Thyroid gland (tissue), 4 donors: ENCODE measurements around the gene EEFSEC. TPM values are rescaled to one million over a fixed set of nuclear protein-coding genes. Genes with fewer than 3 reads are reported as not detected.

ENCODE experiments used
- DNase-seq, 2 donors: peaks; one replicate each; pipeline ENCODE4 v3.0.0-alpha.2; 2019
- H3K27ac ChIP-seq, 3 donors: fragments of 200-600 bp; sonication (generic); 1 replicate in 2 of 3; 2 replicates in 1 of 3; pipeline ENCODE4 v1.5.1; 2016 to 2019; ENCODE audit warnings: mild to moderate bottlenecking in 1 of 3, moderate library complexity in 1 of 3
- H3K27me3 ChIP-seq: fragments of 200-600 bp; sonication (generic); one replicate; pipeline ENCODE4 v1.5.1; 2019
- H3K36me3 ChIP-seq, 2 donors: fragments of 200-600 bp; sonication (generic); one replicate each; pipeline ENCODE4 v1.5.1; 2016 to 2019
- H3K4me1 ChIP-seq, 2 donors: fragments of 200-600 bp; sonication (generic); one replicate each; pipeline ENCODE4 v1.5.1; 2017 to 2019
- H3K4me3 ChIP-seq, 3 donors: fragments of 200-600 bp; sonication (generic); replicated peaks in 1 of 3; 1 replicate in 2 of 3; 2 replicates in 1 of 3; pipeline ENCODE4 v1.5.1; 2016; ENCODE audit warnings: mild to moderate bottlenecking in 1 of 3
- H3K9me3 ChIP-seq: fragments of 200-600 bp; sonication (generic); one replicate; pipeline ENCODE4 v1.5.1; 2017
- POLR2A ChIP-seq, 2 donors: fragments of 450-650 bp; IDR thresholded peaks; one replicate each; pipeline ENCODE4 v1.6.1; 2017; ENCODE audit warnings: antibody characterized with exemption in 2 of 2, mild to moderate bottlenecking in 2 of 2, moderate library complexity in 1 of 2
- WGBS, 2 donors: methylation state at CpG; one replicate each; pipeline ENCODE4 v1.1.5; 2017; 5-methylcytosine and 5-hydroxymethylcytosine counted together
- intact Hi-C: fragments of 100-400 bp; cut with DNase I; formaldehyde crosslinking; loops from one replicate; pipeline ENCODE4 v1.15.1; 2023
- total RNA-seq, 4 donors: library from RNA; depleted of rRNA; stranded (reverse); fragments of >200 nt; gene quantifications; one replicate each; pipeline ENCODE4 v1.2.3, GENCODE V29; 2016
- TF ChIP-seq, protein P1 (sequence below), 6 experiments: fragments of 200-600 bp in 3 of 6; fragments of 450-650 bp in 3 of 6; sonication (generic) in 3 of 6; IDR thresholded peaks; one replicate each; pipeline ENCODE4 v1.5.1; 2016 to 2019; ENCODE audit warnings: antibody characterized with exemption in 6 of 6, mild to moderate bottlenecking in 2 of 6, inconsistent platforms in 1 of 6, moderate library complexity in 1 of 6

The EEFSEC gene
- total RNA-seq, 4 donors from 2014 or later: 13.3 to 26.6 (median 21.7) TPM

DNA sequence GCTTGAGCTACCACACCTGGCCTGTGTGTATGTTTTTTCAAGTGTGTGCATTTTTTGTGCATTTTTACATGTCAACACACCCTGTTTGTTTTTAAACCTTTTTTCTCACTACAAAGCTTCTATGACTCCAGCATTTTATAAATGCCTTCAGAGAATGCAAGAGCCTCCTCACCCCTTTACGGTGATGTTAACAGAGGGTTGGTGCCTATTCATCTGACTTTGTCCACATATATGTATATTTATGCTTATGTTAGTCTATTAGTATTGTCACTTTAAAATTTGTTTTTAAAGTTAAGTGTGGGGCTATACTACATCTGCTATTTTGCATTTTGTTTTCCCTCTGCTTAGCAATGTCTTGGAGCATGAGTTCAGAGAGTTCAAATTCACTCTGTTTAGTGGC lies 45.8 kb downstream of the EEFSEC start:
- TF ChIP-seq, protein P1, sequence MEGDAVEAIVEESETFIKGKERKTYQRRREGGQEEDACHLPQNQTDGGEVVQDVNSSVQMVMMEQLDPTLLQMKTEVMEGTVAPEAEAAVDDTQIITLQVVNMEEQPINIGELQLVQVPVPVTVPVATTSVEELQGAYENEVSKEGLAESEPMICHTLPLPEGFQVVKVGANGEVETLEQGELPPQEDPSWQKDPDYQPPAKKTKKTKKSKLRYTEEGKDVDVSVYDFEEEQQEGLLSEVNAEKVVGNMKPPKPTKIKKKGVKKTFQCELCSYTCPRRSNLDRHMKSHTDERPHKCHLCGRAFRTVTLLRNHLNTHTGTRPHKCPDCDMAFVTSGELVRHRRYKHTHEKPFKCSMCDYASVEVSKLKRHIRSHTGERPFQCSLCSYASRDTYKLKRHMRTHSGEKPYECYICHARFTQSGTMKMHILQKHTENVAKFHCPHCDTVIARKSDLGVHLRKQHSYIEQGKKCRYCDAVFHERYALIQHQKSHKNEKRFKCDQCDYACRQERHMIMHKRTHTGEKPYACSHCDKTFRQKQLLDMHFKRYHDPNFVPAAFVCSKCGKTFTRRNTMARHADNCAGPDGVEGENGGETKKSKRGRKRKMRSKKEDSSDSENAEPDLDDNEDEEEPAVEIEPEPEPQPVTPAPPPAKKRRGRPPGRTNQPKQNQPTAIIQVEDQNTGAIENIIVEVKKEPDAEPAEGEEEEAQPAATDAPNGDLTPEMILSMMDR (IDR thresholded peaks at IDR 0.05): no peak
- no peak for TF ChIP-seq POLR2A (IDR thresholded peaks at IDR 0.05)
- H3K9me3 ChIP-seq: no peaks in the 10 kb centered on the region
- H3K36me3 ChIP-seq: no peaks in the 10 kb centered on the region
- no peak for DNase-seq
- H3K27ac ChIP-seq: no peak overlapping the region
- no peak overlapping the region for H3K4me3 ChIP-seq
- H3K4me1 ChIP-seq: no peaks in the 10 kb centered on the region
- WGBS, 2 donors: 93 to 100% methylated on average over 1 of the region's 1 CpG
- H3K27me3 ChIP-seq: no peaks in the 10 kb centered on the region
- intact Hi-C loops: no loop called here

DNA sequence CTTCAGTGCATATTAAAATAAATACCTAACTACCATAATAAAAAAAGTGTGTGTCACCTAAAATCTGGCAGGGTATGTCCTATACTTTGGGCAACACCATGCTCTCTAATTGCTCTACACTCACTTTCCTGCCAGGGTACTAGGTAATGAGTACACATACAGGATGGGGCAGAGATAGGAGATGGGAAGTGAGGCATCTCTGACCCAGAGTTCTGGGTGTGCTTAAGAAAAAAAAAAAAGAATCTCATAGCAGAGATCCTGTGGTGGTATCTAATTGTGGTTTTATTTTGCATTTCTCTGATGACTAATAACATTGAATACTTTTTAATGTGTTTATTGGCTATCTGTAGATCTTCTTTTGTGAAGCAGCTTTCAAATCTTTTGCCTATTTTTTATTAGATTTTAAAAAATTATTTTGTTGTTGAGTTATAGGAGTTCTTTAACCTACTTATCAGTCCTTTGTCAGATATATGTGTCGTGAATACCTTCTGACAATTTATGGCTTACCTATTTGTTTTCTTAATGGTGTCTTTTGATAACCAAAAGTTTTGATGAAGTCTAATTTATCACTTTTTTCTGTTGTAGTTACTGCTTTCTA lies 48.0 kb downstream of the EEFSEC start:
- no peak for DNase-seq
- no peak overlapping the region for H3K27ac ChIP-seq
- 92 to 97% methylated on average over 1 of the region's 1 CpG for WGBS, 2 donors
- H3K27me3 ChIP-seq: no peaks in the 10 kb centered on the region
- no peaks in the 10 kb centered on the region for H3K36me3 ChIP-seq
- TF ChIP-seq, protein P1 (IDR thresholded peaks at IDR 0.05): no peak
- no peak for TF ChIP-seq POLR2A (IDR thresholded peaks at IDR 0.05)
- no peaks in the 10 kb centered on the region for H3K4me1 ChIP-seq
- H3K4me3 ChIP-seq: no peak overlapping the region
- H3K9me3 ChIP-seq: no peaks in the 10 kb centered on the region
- intact Hi-C loops: no loop called here

DNA sequence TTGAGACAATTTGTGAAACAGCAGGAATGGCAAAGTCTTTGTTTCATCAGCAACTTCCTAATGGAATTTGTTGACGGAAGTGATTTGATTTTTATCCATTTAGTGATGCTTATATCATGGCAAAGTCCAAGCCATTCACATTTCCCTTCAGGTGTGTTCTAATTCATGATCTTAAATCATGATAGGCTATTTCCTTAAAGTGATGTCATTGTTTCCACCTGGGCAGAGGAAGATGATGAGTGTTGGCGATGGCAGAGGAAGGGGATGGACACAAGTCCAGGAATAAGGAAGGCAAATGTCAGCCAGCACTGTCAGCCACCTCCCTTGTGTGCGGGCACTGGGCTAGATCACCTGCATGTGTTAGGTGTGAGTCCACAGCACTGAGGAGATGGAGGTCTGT lies 49.9 kb downstream of the EEFSEC start:
- DNase-seq: no peak

DNA sequence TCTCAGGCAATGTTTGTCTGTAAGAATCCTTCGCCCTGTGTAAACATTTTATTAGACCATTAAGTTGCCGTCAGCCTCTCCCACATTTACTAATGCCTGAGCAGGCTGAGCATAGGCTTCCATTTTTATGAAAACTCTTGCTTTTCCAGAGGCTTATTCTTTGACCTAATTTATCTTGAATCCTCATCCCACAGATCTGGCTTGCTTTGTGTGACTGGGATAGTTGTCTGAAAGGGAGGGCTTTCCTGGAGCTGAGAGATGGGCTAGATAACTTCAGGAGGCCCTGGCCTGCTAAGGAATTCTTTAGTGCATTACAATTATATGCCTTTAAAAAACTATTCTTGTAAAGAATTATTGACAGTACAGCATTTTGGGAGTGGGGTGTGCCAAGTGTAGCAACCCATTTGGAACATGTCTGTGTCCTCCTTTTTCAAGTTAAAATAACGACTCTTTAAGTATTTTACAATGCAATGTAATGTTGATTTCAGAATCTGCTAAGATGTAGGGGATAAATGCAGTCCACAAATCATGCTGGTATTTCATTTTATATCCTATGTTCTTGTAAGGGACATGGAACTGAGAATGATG lies 52.4 kb downstream of the EEFSEC start:
- DNase-seq: no peak
- Histone ChIP-seq H3K27me3 (no peaks in the 10 kb centered on the region), H3K4me1 (peaks cover 2 to 6% of the 10 kb centered on the region in 2 donors), H3K4me3 (no peak overlapping the region), H3K27ac (no peak overlapping the region), H3K9me3 (no peaks in the 10 kb centered on the region), H3K36me3 (no peaks in the 10 kb centered on the region)
- intact Hi-C loops: no loop called here
- TF ChIP-seq, protein P1 (IDR thresholded peaks at IDR 0.05): no peak
- TF ChIP-seq POLR2A (IDR thresholded peaks at IDR 0.05): no peak
- 90 to 91% methylated on average over 3 of the region's 3 CpGs for WGBS, 2 donors

More for the DNA sequence above, 49.9 kb downstream of the EEFSEC start:
- Histone ChIP-seq H3K36me3 (no peaks in the 10 kb centered on the region), H3K9me3 (no peaks in the 10 kb centered on the region), H3K4me3 (no peak overlapping the region), H3K27ac (no peak overlapping the region), H3K4me1 (no peaks in the 10 kb centered on the region), H3K27me3 (no peaks in the 10 kb centered on the region)
- WGBS, 2 donors: 92 to 99% methylated on average over 3 of the region's 3 CpGs
- intact Hi-C loops: no loop called here
- TF ChIP-seq, protein P1 (IDR thresholded peaks at IDR 0.05): no peak
- TF ChIP-seq POLR2A (IDR thresholded peaks at IDR 0.05): no peak

DNA sequence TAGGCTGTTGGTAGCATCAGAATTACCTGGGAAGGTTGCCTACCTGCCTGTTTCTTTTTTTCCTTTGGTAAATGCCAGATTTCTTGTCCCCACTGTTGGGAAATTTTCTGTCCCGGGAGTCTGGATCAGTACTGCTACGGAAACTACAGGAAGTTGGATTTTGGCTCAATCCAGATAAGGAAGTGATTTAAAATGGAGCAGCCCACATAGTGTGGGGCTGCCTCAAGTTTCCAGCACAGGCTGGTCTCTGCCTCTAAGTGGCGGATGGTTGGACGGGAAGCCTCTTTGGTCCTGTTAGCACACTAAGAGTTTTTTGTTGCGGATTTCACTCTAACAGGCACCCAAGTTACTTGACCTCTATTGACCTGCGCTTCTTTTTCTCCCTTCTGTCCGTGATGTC lies 54.7 kb downstream of the EEFSEC start:
- Histone ChIP-seq H3K4me1 (peaks cover 6 to 12% of the 10 kb centered on the region in 2 donors), H3K9me3 (no peaks in the 10 kb centered on the region), H3K36me3 (no peaks in the 10 kb centered on the region), H3K4me3 (no peak overlapping the region), H3K27ac (no peak overlapping the region), H3K27me3 (no peaks in the 10 kb centered on the region)
- no peak for DNase-seq
- intact Hi-C loops: no loop called here
- 85 to 91% methylated on average over 7 of the region's 7 CpGs for WGBS, 2 donors
- TF ChIP-seq, protein P1 (IDR thresholded peaks at IDR 0.05): no peak
- TF ChIP-seq POLR2A (IDR thresholded peaks at IDR 0.05): no peak
